ENCODE results near the gene BIN1.

The BIN1 gene

GRCh38 chr2:127106991-127107621, at the start of gene BIN1:
Gene BIN1 (minus strand): TSS chr2:127107154. CDS start chr2:127106943, 211 bp downstream.
- no peak for DNase-seq

GRCh38 chr2:127155947-127156346, 49.0 kb upstream of the BIN1 start:
- no peak for DNase-seq

GRCh38 chr2:127155028-127155581, 48.2 kb upstream of the BIN1 start:
- no peak for DNase-seq

GRCh38 chr2:127154396-127154795, 47.4 kb upstream of the BIN1 start:
- no peak for DNase-seq

GRCh38 chr2:127153691-127154158, 46.8 kb upstream of the BIN1 start:
- DNase-seq = no peak

GRCh38 chr2:127150996-127151395, 44.0 kb upstream of the BIN1 start:
- DNase-seq = no peak

GRCh38 chr2:127149384-127149783, 42.4 kb upstream of the BIN1 start:
- DNase-seq = no peak

GRCh38 chr2:127146820-127147502, 40.0 kb upstream of the BIN1 start:
- DNase-seq = no peak

GRCh38 chr2:127146071-127146725, 39.2 kb upstream of the BIN1 start:
- DNase-seq = no peak

- DNase-seq = no peak
Observed at GRCh38 chr2:127145280-127145895, 38.4 kb upstream of the BIN1 start.

GRCh38 chr2:127143841-127144782, 37.2 kb upstream of the BIN1 start:
- no peak for DNase-seq

GRCh38 chr2:127142663-127143630, 36.0 kb upstream of the BIN1 start:
- DNase-seq = no peak

- DNase-seq = no peak
Observed at GRCh38 chr2:127140538-127140937, 33.6 kb upstream of the BIN1 start.

GRCh38 chr2:127139766-127140165, 32.8 kb upstream of the BIN1 start:
- DNase-seq = no peak

- no peak for DNase-seq
Observed at GRCh38 chr2:127138281-127138680, 31.3 kb upstream of the BIN1 start.

- no peak for DNase-seq
Observed at GRCh38 chr2:127137741-127138140, 30.8 kb upstream of the BIN1 start.

GRCh38 chr2:127137225-127137624, 30.3 kb upstream of the BIN1 start:
- no peak for DNase-seq

- no peak for DNase-seq
Observed at GRCh38 chr2:127134833-127135830, 28.2 kb upstream of the BIN1 start.

GRCh38 chr2:127134235-127134634, 27.3 kb upstream of the BIN1 start:
- no peak for DNase-seq

- no peak for DNase-seq
Observed at GRCh38 chr2:127133793-127134192, 26.8 kb upstream of the BIN1 start.
